ENCODE measurements around the gene RSU1.

DNA sequence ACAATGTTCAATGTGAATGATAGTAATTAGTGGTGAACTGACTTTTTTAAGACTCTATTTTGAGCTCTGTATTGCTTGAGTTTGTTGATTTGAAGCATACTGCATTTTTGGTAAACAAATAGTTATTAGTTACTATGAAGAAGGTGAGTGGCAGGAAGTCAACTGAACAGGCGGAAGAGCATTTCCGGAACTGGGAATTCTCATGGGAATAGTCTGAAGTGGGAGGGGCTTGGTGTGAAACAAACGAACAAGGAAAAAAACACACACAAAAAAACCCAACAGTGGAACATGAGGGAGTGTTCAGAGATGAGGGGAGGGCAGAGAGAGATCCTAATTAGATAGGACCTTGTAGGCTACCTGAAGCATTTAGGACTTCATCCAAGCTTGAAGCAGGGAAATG lies 251.6 kb downstream of the RSU1 start:
- TF ChIP-seq POLR2AphosphoS5 (IDR thresholded peaks at IDR 0.05; ENCODE audit: insufficient read depth, low read depth, low read length) (no peak), POLR2A (IDR thresholded peaks at IDR 0.05; ENCODE audit: low read depth, low read length) (no peak), EZH2 (IDR thresholded peaks at IDR 0.05; ENCODE audit: borderline replicate concordance, low read depth, low read length, severe bottlenecking) (no peak), JUN (IDR thresholded peaks at IDR 0.05; ENCODE audit: borderline replicate concordance, insufficient read depth, insufficient read length, low read depth) (no peak), MYC (IDR thresholded peaks at IDR 0.05; ENCODE audit: low read depth, low read length) (no peak), GATA2 (IDR thresholded peaks at IDR 0.05; ENCODE audit: insufficient read depth, insufficient read length, low read depth, low read length) (no peak), FOS (IDR thresholded peaks at IDR 0.05; ENCODE audit: borderline replicate concordance, insufficient read depth, low read length) (no peak)
- TF ChIP-seq, protein P1, sequence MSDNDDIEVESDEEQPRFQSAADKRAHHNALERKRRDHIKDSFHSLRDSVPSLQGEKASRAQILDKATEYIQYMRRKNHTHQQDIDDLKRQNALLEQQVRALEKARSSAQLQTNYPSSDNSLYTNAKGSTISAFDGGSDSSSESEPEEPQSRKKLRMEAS (IDR thresholded peaks at IDR 0.05; ENCODE audit: insufficient read depth, insufficient read length), result no peak
- TF ChIP-seq, protein P2, sequence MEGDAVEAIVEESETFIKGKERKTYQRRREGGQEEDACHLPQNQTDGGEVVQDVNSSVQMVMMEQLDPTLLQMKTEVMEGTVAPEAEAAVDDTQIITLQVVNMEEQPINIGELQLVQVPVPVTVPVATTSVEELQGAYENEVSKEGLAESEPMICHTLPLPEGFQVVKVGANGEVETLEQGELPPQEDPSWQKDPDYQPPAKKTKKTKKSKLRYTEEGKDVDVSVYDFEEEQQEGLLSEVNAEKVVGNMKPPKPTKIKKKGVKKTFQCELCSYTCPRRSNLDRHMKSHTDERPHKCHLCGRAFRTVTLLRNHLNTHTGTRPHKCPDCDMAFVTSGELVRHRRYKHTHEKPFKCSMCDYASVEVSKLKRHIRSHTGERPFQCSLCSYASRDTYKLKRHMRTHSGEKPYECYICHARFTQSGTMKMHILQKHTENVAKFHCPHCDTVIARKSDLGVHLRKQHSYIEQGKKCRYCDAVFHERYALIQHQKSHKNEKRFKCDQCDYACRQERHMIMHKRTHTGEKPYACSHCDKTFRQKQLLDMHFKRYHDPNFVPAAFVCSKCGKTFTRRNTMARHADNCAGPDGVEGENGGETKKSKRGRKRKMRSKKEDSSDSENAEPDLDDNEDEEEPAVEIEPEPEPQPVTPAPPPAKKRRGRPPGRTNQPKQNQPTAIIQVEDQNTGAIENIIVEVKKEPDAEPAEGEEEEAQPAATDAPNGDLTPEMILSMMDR (IDR thresholded peaks at IDR 0.05; ENCODE audit: extremely low read depth in 1 of 2, insufficient read depth in 1 of 2, low read depth in 1 of 2, low read length in 2 of 2), result no peak
